ENCODE data around the gene QTRT2.

DNA sequence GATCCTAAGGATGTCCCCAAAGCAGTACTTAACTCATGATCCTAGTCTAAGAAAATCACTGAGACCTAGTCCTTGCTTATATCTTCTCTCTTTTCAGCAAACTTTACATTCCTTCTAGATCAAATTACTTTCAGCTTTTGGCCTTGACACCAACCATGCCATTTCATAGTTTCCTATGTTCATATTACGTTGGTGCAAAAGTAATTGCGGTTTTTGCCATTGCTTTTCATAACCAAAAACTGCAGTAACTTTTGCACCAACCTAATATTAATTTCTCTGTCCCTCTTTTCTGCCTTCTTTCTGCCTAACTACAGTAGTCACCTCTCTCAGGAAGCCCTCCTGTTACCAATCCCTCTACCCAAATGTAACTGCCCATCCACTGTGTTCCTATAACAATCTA lies 37.1 kb upstream of the QTRT2 start:
- TF ChIP-seq ZNF747 (tag by site-specific recombination; IDR thresholded peaks at IDR 0.05) (no peak), ZNF354C (tag by site-specific recombination; IDR thresholded peaks at IDR 0.05; ENCODE audit: borderline replicate concordance, low read depth) (no peak), ZNF501 (tag by site-specific recombination; IDR thresholded peaks at IDR 0.05) (no peak), ZNF24 (tag by site-specific recombination; IDR thresholded peaks at IDR 0.05) (no peak), ZNF48 (tag by site-specific recombination; IDR thresholded peaks at IDR 0.05) (no peak), ZNF426 (tag by site-specific recombination; IDR thresholded peaks at IDR 0.05) (no peak), ZBTB21 (tag by site-specific recombination; IDR thresholded peaks at IDR 0.05) (no peak), ZNF114 (tag by site-specific recombination; IDR thresholded peaks at IDR 0.05) (no peak), ZNF19 (tag by site-specific recombination; IDR thresholded peaks at IDR 0.05; ENCODE audit: low read depth) (no peak)
- TF ChIP-seq, protein P1, sequence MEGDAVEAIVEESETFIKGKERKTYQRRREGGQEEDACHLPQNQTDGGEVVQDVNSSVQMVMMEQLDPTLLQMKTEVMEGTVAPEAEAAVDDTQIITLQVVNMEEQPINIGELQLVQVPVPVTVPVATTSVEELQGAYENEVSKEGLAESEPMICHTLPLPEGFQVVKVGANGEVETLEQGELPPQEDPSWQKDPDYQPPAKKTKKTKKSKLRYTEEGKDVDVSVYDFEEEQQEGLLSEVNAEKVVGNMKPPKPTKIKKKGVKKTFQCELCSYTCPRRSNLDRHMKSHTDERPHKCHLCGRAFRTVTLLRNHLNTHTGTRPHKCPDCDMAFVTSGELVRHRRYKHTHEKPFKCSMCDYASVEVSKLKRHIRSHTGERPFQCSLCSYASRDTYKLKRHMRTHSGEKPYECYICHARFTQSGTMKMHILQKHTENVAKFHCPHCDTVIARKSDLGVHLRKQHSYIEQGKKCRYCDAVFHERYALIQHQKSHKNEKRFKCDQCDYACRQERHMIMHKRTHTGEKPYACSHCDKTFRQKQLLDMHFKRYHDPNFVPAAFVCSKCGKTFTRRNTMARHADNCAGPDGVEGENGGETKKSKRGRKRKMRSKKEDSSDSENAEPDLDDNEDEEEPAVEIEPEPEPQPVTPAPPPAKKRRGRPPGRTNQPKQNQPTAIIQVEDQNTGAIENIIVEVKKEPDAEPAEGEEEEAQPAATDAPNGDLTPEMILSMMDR (tag by site-specific recombination; IDR thresholded peaks at IDR 0.05) = no peak
